ENCODE measurements around the gene USP33. TPM values are rescaled to one million over a fixed set of nuclear protein-coding genes. Genes with fewer than 3 reads are reported as not detected.

Gene USP33
- total and polyA plus RNA-seq, 2 of the 13 experiments (the other 11 are each of a cell fraction or from before 2014, with no cell fraction given) = 32.0 to 49.1 TPM

GRCh38 chr1:77779529-77780281 is 20.1 kb upstream of the USP33 start, which contains the start of gene MIGA1 (continued):
- TF ChIP-seq, protein P1, sequence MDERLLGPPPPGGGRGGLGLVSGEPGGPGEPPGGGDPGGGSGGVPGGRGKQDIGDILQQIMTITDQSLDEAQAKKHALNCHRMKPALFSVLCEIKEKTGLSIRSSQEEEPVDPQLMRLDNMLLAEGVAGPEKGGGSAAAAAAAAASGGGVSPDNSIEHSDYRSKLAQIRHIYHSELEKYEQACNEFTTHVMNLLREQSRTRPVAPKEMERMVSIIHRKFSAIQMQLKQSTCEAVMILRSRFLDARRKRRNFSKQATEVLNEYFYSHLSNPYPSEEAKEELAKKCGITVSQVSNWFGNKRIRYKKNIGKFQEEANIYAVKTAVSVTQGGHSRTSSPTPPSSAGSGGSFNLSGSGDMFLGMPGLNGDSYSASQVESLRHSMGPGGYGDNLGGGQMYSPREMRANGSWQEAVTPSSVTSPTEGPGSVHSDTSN (CRISPR knock-in tag; IDR thresholded peaks at IDR 0.05) = no peak
- TF ChIP-seq ZFY (CRISPR knock-in tag; IDR thresholded peaks at IDR 0.05) (peak; percentile 88), ZNF550 (CRISPR knock-in tag; IDR thresholded peaks at IDR 0.05; ENCODE audit: borderline replicate concordance) (no peak), STAT5B (CRISPR knock-in tag; IDR thresholded peaks at IDR 0.05) (no peak), ZBTB21 (CRISPR knock-in tag; IDR thresholded peaks at IDR 0.05) (peak; percentile 68; the same call in 1 of the 2 replicates), NBN (conservative IDR thresholded peaks at IDR 0.05) (no peak), RAD51 (IDR thresholded peaks at IDR 0.05; ENCODE audit: borderline replicate concordance) (no peak), GATA4 (IDR thresholded peaks at IDR 0.05; ENCODE audit: borderline replicate concordance, low read depth) (no peak), FLYWCH1 (CRISPR knock-in tag; IDR thresholded peaks at IDR 0.05) (no peak), ATF5 (CRISPR knock-in tag; IDR thresholded peaks at IDR 0.05; ENCODE audit: low read depth) (no peak), XRCC5 (optimal IDR thresholded peaks at IDR 0.05; ENCODE audit: low read length) (peak; percentile 73), ZFP36L1 (CRISPR knock-in tag; IDR thresholded peaks at IDR 0.05) (0 out of 2 replicates have a peak, but pooled peaks have one; percentile 63), POLR2AphosphoS5 (IDR thresholded peaks at IDR 0.05; ENCODE audit: low read depth, low read length) (peak; percentile 70), ZNF512B (CRISPR knock-in tag; IDR thresholded peaks at IDR 0.05; ENCODE audit: borderline replicate concordance) (0 out of 2 replicates have a peak, but pooled peaks have one; percentile 66), FIP1L1 (IDR thresholded peaks at IDR 0.05; ENCODE audit: borderline replicate concordance, insufficient read depth, low read depth, low read length) (no peak), ZSCAN12 (CRISPR knock-in tag; IDR thresholded peaks at IDR 0.05) (no peak), NR3C1 (CRISPR knock-in tag; IDR thresholded peaks at IDR 0.05) (no peak), ZNF34 (CRISPR knock-in tag; IDR thresholded peaks at IDR 0.05; ENCODE audit: borderline replicate concordance) (no peak), ZNF75D (CRISPR knock-in tag; IDR thresholded peaks at IDR 0.05; ENCODE audit: borderline replicate concordance) (no peak), KDM5B (CRISPR knock-in tag; IDR thresholded peaks at IDR 0.05; ENCODE audit: borderline replicate concordance) (no peak), SPEN (CRISPR knock-in tag; IDR thresholded peaks at IDR 0.05; ENCODE audit: low read depth) (peak; percentile 48; the same call in 1 of the 2 replicates), TFDP2 (CRISPR knock-in tag; IDR thresholded peaks at IDR 0.05) (no peak)
- TF ChIP-seq, protein P2, sequence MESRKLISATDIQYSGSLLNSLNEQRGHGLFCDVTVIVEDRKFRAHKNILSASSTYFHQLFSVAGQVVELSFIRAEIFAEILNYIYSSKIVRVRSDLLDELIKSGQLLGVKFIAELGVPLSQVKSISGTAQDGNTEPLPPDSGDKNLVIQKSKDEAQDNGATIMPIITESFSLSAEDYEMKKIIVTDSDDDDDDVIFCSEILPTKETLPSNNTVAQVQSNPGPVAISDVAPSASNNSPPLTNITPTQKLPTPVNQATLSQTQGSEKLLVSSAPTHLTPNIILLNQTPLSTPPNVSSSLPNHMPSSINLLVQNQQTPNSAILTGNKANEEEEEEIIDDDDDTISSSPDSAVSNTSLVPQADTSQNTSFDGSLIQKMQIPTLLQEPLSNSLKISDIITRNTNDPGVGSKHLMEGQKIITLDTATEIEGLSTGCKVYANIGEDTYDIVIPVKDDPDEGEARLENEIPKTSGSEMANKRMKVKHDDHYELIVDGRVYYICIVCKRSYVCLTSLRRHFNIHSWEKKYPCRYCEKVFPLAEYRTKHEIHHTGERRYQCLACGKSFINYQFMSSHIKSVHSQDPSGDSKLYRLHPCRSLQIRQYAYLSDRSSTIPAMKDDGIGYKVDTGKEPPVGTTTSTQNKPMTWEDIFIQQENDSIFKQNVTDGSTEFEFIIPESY (CRISPR knock-in tag; IDR thresholded peaks at IDR 0.05) = no peak
